NT2/D1 (cell line): ENCODE data around the gene FSTL4.

ENCODE experiments used
- YY1 ChIP-seq: IDR thresholded peaks from 2 replicates; pipeline ENCODE4 v1.6.1; 2011; ENCODE audit not compliant: insufficient read length, insufficient read depth
- ZNF274 ChIP-seq: IDR thresholded peaks from 2 replicates; pipeline ENCODE4 v1.6.1; 2011; ENCODE audit warnings: mild to moderate bottlenecking, low read depth, low read length

GRCh38 chr5:133464013-133464412 lies 148.3 kb downstream of the FSTL4 start:
- TF ChIP-seq ZNF274: no peak
- TF ChIP-seq YY1: no peak
